Measurements from ENCODE around the gene USP1.

GRCh38 chr1:62389531-62389930 is 47.3 kb upstream of the USP1 start:
- TF ChIP-seq POLR2A (IDR thresholded peaks at IDR 0.05) (no peak), CTCF (IDR thresholded peaks at IDR 0.05) (no peak)
